NOMO-1 treated with dmso at 0.1 percent for 144 hours (cell line): ENCODE results near the gene FOXP4.

Experiments
- DNase-seq: peaks from one replicate; lab custom pipeline; 2025; ENCODE audit not compliant: unreplicated experiment; lab: John Stamatoyannopoulos, UW

Gene FOXP4

DNA sequence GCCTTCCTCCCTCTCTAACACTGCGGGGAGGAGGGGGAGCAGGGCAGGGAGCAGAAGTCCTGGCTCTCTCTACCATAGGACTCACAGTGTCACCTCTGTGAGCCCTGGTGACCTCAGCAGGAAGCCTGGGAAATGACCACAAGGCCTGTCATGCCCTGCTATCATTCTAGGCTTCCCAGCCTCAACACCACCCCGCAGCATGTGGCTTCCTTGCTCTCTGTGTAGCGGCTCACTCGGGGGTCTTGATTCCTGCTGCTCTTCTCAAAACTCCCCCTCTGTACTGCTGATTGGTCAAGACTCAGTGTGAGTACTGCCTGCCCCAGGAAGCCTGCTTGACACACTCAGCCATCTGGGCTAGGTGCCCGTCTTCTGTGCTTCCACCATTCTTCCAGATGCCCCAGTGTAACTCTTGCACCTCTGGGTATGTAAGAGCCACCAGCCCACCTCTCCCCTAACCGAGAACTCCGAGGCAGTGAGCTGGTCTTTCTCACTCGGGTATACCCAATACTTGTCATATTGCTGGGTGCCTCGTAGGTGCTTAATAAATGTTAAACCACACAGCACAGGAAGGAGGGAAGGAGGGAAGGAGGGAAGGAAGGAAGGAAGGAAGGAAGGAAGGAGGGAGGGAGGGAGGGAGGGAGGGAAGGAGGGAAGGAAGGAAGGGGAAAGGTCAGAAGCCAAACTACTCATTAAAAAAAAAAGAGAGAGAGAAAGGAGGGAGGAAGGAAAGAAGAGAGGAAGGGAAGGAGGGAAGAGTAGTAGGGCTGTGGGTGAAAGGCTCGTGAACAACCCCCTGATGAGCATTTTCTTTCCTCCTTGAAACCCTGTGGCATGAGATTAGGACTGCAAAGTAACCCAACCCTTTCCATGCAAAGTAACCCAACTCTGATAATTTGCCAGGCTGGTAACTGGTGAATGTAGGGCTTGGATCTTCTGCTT, 97.0 kb downstream of the FOXP4 start:
- DNase-seq = no peak

DNA sequence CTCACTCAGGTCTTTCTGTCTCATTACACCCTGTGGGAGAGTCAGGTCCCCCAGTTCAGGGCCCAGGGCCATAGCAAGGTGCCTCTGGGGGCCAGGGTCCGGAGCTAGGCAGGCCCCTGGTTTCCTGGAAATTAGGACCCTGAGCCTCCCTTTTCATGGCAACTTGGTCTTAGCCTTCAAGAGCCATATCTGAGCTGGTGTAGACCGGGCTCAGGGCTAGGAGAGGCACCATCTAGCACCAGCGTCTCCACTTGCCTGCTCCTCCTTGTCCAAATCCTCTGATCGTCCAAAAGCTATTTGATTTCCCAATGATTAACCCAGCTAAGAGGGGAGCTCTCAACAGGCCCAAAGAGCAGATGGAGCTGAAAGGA, 97.7 kb downstream of the FOXP4 start:
- DNase-seq = no peak

DNA sequence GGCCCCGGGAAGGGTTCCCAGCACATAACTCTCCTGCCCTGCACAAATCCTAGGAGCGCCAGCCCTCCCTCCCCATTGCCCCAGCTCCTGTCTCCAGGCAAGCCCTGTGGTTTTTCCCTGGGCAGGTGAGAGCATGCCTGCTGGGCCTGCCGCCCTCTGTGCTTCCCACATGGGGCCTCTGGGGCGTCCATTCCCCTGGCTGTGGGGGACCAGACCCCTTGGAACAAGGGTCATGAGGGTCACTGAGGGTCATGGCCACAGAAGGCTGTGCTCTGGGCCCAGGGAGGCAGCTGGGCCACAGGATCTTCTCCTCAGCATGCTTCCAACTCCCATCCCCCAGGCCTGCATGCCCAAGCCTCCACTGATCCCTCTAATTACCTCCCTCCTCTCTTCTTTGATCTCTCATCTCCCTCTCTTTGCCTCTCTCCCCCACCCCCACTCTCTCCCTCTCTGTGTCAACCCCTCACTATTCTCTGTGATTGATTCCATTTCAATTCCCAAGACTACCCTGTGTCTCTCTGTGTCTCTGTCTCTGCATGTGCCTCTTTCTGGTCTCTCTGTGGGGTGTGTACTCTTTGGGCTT, 98.2 kb downstream of the FOXP4 start:
- DNase-seq = no peak

DNA sequence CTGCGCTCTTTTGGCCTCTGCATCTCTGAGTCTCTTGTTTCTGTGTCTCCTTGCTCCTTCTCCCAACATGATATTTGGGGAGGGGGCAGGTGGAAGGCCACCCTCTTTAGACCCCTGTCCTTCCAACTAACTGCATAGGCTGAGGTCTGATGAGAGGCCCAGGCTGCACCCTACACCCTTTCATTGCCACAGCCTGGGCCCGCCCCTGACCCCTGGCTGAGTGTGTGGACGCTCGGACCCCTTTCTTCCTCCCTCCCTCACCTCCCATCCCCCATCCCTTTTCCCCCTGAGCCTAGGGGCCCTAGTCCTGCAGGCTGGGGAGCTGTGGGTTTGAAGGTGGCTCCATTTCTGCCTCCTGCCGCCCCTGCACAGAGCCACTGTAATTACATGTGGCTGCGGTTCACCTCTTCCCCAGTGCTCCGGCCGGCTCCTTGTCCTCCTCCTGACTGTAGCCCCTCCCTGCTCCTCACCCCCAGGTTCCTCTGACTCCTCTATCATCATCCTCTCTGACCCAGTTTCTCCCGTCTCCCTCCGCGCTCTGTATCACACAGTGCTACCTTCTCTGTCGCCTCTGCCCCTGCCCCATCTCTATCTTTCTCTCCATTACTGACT, 98.9 kb downstream of the FOXP4 start:
- DNase-seq = no peak

DNA sequence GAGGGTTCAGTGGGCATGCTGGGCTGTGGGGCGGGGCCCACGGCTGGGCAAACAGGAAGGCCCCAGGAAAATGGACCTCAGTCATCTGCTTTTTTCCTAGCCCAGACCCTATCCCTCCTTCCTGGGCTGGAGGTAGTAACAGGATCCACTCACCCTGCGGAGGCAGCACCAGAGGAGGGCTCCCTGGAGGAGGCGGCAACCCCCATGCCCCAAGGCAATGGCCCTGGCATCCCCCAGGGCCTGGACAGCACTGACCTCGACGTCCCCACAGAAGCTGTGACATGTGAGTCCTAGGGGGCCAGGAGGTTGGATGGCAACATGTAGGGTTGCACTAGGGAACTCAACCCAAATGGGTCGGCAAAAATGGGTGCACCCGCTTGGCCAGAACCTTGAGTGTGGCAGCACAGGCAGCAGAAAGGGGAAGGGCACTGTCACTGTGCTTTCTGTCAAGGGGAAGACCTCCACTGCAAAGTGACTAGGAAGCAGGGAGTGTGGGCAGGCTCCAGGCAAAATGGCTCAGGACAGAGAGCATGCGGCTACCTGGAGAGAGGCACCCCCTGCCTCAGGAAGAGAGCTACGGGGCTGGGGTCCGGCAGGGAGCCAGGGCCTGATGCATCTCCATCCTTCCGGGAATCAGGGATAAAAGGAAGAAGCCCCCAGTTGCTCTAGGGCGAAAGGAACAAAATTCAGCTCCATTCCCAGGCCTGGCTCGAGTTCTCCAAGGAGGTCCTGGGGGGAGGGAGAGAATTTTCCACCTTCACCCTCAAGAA, 100.0 kb downstream of the FOXP4 start:
- DNase-seq = no peak

DNA sequence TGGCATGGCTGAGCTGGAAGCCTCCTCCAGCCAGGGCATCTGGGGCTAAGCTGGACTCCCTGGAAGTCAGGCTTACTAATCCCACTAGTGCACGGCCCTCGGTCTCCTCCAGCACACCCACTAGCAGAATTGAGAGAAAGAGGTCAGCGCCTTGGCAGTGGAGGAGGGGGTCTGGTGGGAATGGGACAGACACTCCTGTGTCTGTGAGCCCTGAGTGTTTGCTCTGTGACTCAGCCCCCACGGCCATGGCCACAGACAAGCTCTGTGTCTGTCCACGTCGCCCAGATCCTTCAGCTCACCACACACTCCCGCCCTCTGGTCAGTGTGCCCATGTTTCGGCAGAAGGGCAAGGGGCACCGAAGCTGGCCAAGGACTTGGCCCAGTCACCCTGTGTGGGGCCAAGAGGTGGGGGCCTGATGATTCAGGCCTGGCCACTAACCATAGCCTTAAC, 100.9 kb downstream of the FOXP4 start:
- DNase-seq = no peak

DNA sequence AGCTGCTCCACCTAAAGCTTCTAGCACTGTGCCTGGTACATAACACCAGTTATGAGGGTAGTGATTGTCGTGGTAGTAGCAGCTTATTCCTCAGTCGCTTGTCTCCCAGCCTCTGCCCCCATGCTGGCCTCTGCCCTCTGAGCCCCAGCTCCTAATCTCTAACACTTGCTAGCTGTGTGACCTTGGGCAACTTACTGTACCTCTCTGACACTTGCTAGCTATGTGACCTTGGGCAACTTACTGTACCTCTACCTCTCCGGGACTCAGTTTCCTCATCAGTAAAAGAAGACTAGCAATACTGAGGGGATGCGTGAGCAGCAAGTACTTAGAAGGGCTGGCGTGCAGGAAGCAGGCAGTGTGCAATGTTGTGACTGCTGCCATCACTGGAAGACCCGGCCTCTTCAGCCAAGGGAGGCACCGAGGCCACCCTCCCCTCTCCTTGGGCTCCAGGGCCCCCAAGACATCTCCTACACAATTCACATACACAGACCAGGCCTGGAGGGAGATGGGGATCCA, 101.9 kb downstream of the FOXP4 start:
- no peak for DNase-seq

DNA sequence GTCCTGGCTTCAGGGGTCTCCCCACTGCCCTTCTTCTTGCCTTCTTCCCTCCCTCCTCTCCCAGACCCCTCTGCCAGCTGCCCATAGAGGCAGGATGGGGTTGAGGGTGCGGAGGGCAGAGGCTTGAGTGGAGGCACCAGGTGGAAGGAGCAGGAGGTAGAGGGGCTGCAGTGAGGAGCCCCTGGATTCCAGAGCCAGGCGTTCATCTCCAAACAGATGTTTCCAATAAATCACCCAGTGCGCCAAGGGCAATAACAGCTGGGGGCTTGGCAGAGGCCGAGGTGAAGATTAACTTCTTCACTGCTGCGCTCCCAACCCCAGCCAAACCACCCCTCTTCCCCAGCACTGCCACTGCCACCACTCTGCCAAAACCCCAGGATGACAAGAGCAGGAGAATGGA, 102.7 kb downstream of the FOXP4 start:
- no peak for DNase-seq

DNA sequence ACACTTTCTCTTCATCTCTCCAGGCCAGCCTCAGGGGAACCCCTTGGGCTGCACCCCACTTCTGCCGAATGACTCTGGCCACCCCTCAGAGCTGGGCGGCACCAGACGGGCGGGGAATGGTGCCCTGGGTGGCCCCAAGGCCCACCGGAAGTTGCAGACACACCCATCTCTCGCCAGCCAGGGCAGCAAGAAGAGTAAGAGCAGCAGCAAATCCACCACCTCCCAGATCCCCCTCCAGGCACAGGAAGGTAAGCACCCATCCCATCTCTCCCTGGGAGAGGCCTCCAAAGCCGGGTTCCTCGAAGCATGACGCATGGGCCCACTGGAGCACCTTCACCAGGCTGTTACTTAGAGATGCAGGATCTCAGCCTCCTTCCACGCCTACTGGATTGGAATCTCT, 103.4 kb downstream of the FOXP4 start:
- no peak for DNase-seq

DNA sequence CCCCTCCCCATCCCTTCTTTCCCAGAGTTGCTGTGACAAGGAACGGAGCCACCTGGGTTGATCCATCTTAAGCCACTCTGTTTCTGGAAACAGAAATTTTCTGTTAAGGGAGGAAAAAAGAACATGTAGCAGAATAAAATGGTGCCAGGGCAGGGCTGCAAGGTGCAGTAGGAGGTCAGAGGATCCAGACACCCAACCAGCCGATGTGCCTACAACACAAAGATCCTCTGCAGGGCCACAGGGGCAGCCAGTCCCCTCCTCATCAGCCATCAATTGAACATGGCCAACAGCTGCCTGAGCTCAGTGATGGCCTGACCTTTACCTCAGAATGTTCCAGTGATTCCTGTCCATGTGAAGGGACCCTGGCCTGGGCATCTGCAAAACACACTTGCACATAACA, 103.9 kb downstream of the FOXP4 start:
- no peak for DNase-seq

DNA sequence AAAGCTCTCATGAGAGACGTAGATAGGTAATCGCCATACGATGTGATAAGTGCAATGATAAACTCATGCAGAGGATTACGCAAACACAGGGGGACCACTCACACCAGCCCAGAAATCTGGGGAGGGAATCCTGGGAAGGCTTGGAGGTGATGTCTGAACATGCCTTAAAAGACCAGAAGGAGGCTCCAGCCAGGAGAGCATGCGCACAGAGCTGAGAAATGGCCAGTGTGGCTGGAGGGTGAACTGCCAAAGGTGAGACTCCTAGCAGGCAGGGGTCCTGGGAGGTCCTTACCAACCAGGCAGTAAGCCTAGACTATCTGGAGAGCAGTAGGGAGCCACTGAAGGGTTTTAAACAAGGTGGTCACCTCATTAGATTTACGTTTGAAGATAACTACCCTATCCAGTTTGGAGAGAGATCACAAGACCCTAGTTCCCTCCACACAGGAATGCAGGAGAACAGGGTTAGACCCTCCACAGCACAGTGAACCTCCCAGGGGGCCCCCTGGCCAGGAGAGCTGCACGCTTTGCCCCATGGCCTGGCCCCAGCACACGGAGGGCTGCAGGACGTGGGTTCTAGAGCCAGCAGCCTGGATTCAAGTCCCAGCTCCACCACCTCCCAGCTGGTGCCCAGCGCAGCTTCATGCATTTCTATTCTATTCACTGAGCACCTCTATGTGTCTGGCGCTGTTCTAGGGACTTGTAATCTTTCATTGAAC, 105.2 kb downstream of the FOXP4 start:
- DNase-seq = no peak
